HCEC 1CT (cell line): Measurements from ENCODE around the gene SCN4B.
A peak's percentile ranks its signal among the peaks of the same experiment; 100 is the strongest.

ENCODE experiments used
- DNase-seq: peaks from one replicate; pipeline ENCODE4 v3.0.0-alpha.2; 2017

SCN4B gene

GRCh38 chr11:118149493-118149892 is 3.1 kb downstream of the SCN4B start:
- DNase-seq: no peak

- DNase-seq: no peak
These were observed 3.8 kb downstream of the SCN4B start for GRCh38 chr11:118148856-118149255.

GRCh38 chr11:118148240-118148639 is 4.4 kb downstream of the SCN4B start:
- DNase-seq: no peak

- DNase-seq: no peak
These were observed 5.1 kb downstream of the SCN4B start for GRCh38 chr11:118147502-118147901.

- no peak for DNase-seq
These were observed 6.1 kb downstream of the SCN4B start for GRCh38 chr11:118146554-118146953.

- peak; percentile 54 for DNase-seq
These were observed 7.1 kb downstream of the SCN4B start for GRCh38 chr11:118145285-118146227.

- no peak for DNase-seq
These were observed 8.0 kb downstream of the SCN4B start for GRCh38 chr11:118144301-118145268.

- no peak for DNase-seq
These were observed 8.9 kb downstream of the SCN4B start for GRCh38 chr11:118143661-118144185.

- no peak for DNase-seq
These were observed 9.8 kb downstream of the SCN4B start for GRCh38 chr11:118142809-118143208.

- peak; percentile 31 for DNase-seq
These were observed 10.5 kb downstream of the SCN4B start for GRCh38 chr11:118142081-118142480.

- DNase-seq: no peak
These were observed 13.0 kb downstream of the SCN4B start for GRCh38 chr11:118139578-118139977.

- no peak for DNase-seq
These were observed 13.7 kb downstream of the SCN4B start for GRCh38 chr11:118138839-118139420.

GRCh38 chr11:118136801-118137200 is 15.8 kb downstream of the SCN4B start:
- no peak for DNase-seq

GRCh38 chr11:118136341-118136740 is 16.3 kb downstream of the SCN4B start:
- no peak for DNase-seq

- DNase-seq: no peak
These were observed 16.8 kb downstream of the SCN4B start for GRCh38 chr11:118135796-118136165.

GRCh38 chr11:118135051-118135795 is 17.4 kb downstream of the SCN4B start:
- no peak for DNase-seq

GRCh38 chr11:118133816-118134215 is 18.8 kb downstream of the SCN4B start:
- DNase-seq: no peak

- no peak for DNase-seq
These were observed 20.1 kb downstream of the SCN4B start for GRCh38 chr11:118132385-118133151.

GRCh38 chr11:118129471-118130172 is 23.0 kb downstream of the SCN4B start:
- DNase-seq: no peak

- DNase-seq: no peak
These were observed 23.7 kb downstream of the SCN4B start for GRCh38 chr11:118128721-118129470.
